Ecto neural progenitor cell (in vitro differentiated cells): ENCODE results near the gene GRIN1.
"Not testable (repeated sequence)": the region's sequence is repeated elsewhere in the genome, so short reads cannot be mapped to it uniquely, and the experiment has no call there.

Experiments
- DNase-seq: peaks from one replicate; pipeline ENCODE4 v3.0.0-alpha.2; 2018; ENCODE audit warnings: low spot score

The GRIN1 gene

DNA sequence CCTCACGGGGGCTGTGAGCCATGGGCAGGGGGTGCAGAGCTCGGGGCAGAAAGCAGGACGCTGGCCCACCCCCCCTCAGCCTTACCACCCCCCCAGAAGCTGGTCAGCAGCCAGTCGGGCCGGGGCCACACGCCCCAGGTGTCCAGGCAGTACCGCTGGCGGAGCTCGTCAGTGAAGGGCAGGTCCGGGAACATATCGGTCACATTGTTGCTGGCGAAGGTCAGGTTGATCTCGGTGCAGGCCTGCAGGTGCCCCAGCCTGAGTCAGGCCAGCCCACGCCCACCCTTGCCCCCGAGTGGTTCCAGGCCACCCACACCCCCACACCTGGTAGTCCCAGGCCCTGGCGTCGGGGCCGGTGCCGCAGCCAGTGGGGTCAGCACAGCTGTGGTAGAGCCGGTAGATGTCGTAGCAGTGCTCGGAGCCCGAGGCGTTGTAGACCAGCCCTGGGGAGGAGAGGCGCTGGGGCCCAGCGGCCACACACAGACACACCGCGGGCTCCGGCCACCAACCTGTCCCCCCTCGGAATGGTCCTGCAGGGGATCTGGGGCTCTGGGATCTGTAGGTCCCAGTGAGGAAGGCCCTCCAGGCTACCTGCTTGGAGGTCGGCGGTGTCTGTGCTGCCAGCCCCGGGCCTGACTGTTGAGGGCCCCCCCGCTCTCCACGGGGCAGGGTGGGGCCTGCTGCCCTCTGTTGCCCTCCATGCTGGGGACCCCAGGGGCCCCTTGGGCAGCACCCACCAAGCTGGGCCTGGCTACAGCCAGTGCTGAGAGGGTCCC lies 27.0 kb upstream of the GRIN1 start:
- no peak for DNase-seq

DNA sequence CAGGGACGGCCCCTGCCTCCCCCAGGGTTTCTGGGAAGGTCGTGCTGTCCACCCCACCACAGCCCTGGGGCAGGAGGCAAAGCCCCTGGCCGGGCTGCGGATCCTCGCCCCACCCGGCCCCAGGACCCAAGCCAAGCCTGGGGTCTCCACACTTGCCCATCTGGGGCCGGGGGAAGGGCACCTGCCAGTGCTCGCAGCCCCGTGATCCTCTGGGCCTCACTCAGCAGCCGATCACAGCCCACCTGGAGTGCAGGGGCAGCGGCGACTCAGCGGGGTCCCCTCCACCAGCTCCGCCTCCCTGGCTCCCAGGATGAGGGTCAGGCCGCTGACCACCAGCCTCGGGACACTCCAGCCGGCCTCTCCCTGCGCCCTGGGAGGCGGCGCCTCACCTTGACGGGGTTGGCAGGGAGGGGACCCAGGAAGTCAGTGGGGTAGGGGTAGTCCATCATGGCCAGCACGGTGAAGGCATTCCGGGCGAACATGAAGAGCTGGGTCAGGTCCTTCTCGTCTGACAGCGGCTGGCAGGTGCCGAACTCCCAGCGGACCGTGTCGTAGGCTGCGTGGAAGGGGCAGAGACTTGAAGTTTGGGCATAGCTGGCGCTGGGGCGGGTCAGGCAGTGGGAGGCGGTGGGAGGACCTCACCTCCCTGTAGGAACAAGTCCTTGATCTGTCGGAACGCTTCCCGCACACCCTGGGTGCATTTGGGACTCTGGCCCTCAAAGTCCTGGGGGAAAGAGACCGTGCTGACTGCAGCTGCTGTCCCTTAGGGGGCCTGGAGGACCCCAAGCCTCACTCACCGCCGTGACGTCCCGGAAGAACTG lies 26.2 kb upstream of the GRIN1 start:
- no peak for DNase-seq

DNA sequence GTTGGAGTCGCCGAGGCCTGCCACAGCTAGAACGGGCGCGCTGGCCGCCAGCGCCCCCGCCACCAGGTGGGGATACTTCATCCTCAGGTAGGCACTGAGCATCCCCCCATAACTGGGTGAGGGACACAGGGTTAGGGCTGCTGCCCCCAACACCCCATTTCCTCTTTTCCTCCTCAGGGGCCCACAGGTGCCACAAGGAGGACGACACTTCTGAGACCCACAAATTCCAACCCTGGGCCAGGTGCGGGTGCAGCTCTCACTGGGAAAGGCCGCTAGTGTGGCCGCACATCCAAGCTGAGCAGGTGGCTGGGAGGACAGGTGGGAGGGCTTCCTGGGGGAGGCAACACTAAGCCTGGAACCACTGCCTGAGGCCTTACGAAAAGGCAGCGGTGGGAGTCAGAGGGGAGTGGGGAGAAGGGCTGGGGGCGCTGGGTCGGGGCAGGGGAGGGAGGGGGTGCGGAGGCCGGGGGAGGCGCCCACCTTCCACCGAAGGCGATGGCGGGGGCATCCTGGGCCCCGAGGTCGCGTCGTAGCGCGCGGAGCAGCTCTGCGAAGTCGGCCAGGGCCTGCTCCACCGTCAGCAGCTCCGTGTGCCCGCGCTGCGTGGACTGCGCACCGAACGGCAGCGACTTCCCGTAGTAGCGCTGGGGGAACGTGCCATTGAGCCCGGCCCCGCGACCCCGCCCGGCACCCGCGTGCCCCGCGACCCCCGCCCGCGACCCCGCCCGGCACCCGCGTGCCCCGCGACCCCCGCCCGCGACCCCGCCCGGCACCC lies 25.4 kb upstream of the GRIN1 start:
- DNase-seq, result no peak

DNA sequence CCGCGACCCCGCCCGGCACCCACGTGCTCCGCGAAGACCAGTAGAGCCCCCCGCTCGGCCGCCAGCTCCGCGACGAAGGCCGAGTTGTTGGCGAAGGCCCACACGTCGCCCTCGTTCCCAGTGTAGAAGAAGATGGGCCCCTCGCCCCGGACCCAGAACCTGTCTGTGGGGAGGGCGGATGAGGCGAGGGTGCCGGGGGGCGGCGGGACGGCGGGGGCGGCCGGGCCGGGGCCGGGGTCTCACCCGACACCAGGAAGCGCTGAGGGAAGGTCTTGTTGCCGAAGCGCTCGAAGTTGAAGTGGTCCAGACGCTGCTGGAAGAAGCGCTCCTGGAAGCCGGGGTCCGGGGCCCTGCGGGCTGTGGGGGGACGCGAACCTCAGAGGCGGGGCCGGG lies 24.7 kb upstream of the GRIN1 start:
- DNase-seq, result no peak

DNA sequence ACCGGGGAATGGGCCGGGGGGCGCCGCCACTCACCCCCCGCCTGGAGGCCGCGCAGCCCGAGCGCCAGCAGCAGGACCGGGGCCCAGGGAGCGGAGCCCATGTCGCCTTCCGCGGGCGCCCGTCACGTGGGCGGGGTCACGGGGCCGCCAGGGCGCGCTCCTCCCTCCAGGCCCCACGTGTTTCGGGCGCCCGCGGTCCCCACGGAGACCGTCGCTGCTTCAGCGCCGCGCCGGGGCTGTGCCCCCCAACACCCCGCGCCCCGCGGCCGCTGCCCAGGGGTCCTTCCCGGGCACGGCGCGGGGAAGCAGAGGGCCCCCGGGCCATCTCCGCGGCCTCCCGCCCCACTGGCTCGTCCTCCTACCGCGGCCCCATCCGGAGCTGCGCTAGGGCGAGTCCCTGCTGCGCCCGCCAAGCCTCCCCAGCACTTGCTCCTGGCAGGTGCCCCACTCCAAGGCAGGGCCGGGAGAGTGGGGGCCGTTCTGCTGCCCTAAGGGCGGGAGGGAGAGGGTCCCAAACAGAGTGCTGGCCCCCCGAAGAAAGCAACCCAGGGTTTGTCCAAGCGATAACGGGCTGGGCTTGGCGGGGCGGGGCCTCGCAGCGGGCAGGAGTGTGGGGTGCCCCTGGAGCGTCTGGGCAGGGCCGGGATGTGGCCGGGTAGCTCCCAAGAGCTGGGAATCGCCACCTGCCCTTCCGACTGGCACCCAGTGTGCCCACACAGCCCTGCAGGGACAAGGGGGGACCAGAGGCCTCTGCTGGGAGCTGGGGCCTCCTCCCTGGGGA lies 24.2 kb upstream of the GRIN1 start, which contains the start of gene DPP7:
Gene DPP7 (minus strand): TSS at position 121 of the 781 bp plus-strand sequence. CDS start 20 bp downstream, at position 101.
- DNase-seq, result peak; percentile 65

DNA sequence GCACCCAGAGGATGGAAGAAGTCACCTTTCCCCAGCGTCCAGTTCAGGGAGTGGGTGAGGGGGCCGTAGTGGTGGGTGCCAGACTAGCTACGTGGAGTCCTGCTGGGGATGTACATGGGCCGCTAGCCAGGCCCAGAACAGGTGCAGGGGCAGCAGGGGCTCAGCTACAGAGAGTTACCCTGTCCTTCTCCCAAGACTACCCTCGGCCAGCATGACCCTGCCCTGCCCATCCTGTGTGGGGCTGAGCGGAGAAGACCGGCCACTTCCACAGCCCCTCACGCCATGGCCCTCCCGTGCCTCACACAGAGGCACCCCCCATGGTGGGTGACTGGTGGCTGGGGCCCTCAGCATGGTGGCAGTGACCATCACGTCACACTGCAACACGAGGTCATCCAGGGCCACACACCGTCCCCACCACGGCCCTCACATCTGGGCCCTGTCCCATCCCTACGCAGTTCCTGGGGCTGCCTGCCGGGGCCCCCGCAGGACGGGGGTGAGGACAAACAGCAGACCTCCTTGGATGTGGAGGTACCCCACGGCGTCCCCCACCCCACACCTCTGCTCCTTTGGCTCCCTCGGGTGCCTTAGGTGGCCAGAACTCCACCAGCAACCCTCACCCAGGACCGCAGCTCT lies 23.4 kb upstream of the GRIN1 start:
- DNase-seq, result no peak

DNA sequence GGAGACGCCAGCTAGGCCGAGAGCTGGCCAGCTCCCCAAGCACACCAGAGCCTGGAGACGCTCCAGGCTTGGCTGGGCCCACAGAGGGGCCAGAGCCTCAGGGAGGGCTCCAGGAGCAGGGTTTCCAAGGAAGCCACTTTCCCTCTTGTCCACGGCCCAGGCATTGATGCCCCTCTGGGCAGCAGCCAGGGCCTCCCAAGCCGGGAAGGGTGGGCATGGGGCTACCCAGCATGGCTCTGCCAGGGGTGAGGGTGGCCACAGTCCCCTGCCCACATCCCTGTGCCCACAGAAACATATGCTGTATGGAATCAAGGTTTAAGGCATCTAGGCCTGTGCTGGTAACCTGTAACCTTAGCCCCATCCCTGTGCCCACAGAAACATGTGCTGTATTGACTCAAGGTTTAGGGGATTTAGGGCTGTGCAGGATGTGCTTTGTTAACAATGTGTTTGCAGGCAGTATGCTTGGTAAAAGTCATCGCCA lies 22.9 kb upstream of the GRIN1 start:
- DNase-seq, result no peak

DNA sequence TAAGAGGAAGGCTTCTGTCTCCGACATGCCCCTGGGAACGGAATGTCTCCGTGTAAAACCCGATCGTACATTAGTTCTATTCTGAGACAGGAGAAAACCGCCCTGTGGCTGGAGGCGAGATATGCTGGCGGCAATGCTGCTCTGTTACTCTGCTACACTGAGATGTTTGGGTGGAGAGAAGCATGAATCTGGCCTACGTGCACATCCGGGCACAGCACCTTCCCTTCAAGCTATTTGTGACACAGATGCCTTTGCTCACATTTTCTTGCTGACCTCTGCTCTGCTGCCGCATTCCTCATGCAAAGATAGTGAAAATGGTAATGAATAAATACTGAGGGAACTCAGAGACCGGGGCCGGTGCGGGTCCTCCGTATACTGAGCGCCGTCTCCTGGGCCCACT lies 22.2 kb upstream of the GRIN1 start:
- no peak for DNase-seq

DNA sequence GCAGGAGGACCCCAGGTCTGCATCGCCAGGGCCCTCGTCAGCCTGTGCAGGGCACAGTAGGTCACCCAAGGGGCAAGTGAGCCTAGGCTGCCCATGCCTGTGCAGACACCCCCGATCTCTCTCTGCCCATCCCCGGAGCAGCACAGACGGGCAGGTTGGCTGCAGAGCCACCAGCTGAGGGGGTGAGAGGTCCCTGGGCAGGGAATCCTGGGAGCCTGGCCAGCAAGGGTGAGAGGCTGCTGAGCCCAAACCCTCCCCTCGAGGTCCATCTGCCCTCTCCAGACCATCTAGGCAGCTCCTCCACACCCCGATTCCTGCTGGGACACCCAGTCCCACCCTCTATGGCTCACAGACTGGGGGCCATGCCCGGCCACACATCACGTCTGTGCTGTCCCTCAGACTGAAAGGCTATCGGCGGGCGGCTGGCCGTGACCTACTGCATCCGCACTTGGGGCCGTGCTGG lies 21.7 kb upstream of the GRIN1 start:
- no peak for DNase-seq

DNA sequence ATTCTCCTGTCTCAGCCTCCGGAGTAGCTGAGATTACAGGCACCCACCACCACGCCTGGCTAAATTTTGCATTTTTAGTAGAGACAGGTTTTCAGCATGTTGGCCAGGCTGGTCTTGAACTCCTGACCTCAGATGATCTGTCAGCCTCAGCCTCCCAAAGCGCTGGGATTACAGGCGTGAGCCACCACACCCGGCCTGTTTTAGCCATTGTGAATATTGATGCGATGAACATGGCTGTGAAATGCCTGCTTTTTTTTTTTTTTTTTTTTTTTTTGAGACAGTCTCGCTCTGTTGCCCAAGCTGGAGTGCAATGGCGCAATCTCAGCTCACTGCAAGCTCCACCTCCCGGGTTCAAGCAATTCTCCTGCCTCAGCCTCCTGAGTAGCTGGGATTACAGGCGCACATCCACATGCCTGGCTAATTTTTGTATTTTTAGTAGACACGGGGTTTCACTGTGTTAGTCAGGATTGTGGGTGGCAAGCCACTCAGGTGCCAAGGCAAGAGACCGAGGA lies 20.8 kb upstream of the GRIN1 start:
- DNase-seq, result not testable (repeated sequence)

DNA sequence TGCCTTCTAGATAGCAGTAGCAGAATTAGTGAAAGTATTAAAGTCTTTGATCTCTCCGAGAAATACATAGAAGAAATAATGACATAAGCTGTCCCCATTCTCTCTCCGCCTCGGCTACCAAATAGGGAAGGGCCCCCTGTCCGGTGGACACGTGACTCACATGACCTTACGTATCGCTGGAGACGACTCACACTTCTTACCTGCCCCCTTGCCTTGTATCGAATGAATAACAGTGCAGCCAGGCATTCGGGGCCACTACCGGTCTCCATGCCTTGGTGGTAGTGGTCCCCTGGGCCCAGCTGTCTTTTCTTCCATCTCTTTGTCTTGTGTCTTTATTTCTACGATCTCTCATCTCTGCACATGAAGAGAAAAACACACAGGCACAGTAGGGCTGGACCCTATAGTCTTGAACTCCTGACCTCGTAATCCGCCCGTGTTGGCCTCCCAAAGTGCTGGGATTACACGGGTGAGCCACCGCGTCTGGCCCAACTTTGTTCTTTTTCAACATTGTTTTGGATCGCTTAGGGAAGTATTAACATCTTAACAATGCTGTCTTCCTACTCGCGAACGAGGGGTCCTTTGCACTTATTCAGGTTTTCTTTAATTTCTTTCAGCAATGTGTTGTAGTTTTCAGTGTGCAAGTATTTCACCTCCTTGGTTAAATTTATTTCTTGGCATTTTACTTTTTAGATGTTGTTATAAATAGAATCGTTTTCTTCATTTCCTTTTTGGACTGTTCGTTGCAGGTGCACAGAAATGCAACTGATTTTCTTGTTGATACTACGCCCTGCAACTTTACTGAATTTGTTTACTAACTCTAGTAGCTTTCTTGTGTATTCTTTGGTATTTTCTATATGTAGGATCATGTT lies 16.8 kb upstream of the GRIN1 start:
- not testable (repeated sequence) for DNase-seq

DNA sequence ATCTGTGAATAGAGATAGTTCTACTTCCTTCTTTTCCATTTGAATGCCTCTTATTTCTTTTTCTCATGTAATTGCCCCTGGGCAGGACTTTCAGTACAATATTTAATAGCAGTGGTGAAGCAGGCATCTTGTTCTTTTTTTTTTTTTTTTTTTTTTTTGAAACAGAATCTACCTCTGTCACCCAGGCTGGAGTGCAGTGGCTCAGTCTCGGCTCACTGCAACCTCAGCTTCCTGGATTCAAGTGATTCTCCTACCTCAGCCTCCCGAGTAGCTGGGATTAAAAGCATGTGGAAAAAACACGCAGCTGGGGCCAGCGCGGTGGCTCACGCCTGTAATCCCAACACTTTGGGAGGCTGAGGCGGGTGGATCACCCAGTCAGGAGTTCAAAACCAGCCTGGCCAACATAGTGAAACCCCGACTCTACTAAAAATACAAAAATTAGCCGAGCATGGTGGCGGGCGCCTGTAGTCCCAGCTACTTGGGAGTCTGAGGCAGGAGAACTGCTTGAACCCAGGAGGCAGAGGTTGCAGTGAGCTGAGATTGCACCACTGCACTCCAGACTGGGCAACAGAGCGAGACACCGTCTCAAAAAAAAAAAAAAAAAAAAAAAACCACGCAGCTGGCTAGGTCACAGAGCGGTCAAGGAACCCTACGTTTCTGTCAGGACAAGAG lies 16.0 kb upstream of the GRIN1 start:
- not testable (repeated sequence) for DNase-seq

DNA sequence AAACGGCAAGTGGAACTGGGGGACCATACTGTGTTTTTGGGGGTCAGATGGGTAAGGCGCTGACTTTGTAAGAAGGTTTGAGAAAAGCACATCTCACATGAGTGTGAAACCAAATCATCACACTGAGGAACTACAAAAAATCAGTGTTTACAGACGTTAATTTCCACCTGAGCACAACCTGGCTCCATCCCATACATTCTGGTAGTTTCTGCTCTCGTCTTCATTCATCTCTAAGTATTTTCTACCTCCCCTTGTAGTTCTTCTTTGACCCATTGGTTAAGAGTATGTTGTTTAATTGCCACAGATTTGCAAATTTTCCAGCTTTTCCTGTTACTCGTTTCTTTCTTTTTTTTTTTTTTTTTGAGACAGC lies 15.5 kb upstream of the GRIN1 start:
- no peak for DNase-seq

DNA sequence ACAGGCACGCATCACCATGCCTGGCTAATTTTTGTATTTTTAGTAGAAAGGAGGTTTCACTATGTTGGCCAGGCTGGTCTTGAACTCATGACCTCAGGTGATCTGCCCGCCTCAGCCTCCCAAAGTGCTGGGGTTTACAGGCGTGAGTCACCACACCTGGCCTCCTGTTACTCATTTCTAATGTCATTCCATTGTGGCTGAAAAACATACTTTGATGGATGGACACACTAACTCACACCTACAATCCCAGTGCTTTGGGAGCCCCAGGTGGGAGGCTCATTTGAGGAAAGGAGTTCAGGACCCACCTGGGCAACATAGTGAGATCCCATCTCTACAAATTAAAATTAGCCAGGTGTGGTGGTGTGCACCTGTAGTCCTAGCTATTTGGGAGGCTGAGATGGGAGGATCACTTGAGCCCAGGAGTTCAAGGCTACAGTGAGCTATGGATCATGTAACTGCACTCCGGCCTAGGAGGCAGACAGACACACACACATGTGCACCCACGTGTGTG lies 14.9 kb upstream of the GRIN1 start:
- DNase-seq, result not testable (repeated sequence)

DNA sequence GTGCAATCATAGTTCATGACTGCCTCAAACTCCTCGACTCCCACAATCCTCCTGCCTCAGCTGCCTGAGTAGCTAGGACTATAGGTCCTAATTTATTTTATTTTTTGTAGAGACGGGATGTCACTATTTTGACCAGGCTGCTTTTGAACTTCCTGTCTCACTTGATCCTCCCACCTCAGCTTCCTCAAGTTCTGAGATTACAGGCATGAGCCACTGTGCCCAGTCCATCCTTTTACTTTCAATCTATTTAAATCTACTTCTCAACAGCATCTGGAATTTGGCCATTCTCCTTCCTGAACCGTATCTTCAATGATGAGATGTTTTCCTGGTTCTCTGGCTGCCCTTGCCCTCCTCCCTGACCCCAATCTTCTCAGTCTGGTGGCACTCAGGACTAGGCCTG lies 12.2 kb upstream of the GRIN1 start:
- no peak for DNase-seq

DNA sequence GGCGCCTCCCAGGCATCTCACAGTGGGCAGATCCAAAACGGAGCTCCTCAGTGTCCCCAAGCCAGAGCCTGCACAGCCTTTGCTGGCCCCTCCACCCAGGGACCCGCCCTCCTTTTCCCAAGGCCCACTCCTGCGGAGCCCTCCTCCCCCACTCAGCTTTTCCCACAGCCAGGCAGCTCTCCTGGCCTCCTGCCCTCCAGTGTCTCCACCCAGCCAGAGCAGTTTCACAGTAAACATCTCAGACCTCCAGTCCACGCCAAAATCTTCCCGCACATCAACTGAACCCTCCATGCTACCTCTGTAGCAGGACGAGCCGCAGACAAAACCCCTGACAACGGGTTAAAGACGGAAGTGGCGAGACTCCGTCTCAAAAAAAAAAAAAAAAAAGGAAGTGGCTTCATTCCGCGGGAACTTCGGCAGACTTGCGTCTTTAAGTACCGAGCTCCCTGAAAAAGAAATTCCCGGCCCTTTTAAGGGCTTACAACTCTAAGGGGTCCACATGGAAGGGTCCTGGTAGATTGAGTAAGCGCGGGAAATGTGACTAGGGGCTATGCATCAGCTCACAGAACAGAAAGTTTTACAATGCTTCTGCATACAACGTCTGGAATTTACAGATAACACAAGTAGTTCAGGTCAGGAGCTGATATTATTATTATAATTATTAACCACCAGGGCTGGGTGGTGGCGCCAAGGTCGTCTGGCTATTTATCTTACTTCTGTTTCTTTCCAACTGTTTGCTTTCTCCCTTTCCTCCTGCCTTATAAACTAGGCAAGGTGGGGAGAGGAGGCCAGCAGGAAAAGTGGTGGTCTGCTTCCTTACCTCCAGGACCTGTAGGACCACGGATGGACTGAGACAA lies 11.4 kb upstream of the GRIN1 start:
- DNase-seq, result no peak

DNA sequence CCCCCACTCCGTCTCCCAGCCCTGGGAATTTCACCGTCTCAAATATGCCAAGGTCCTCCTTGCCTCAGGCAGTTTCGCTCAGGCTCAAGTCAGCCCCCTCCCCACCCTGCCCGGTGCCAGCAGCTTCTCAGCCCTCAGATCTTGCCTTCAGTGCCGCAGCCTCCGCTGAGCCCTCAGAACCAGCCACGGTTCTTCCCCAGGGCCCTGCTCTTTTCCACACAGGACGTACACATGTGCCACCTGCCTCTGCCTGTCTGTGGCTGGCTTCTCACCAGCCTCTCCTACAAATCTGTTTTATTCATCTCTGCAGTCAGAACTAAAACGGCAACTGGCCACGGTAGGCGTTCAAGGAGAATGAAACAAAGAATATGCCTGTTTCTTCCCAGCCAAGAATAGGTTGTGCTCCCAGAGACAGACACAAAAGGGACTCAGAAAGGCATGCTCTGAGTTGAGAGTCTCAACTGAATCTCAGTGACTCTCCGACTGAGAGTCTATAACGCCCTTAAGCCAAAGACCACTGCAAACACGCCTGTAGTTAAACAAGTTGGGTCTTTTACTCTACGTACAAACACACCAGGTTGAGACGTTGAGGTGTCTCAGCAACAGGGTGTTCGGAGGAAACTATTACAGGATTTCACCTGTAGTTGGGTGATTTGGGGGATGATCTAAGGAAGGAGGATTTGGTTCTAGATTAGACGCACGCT lies 10.6 kb upstream of the GRIN1 start:
- DNase-seq, result no peak
